HG03064 (cell line): ENCODE data around the gene MBP.

Experiments used
- ATAC-seq: cut with Tn5 transposase; IDR thresholded peaks from one replicate; pipeline ENCODE4 v1.9.1; 2021; ENCODE audit warnings: low read depth; ENCODE audit not compliant: unreplicated experiment

Gene MBP

GRCh38 chr18:76932026-76932819 is 200.4 kb downstream of the MBP start:
- no peak for ATAC-seq

GRCh38 chr18:76931171-76931570 is 201.4 kb downstream of the MBP start:
- no peak for ATAC-seq
